Lower leg skin (tissue), 3 donors: Measurements from ENCODE around the gene RGS13.

ENCODE experiments used
- POLR2A ChIP-seq, 2 donors: fragments of 450-650 bp; IDR thresholded peaks; one replicate each; pipeline ENCODE4 v1.6.1; 2016 to 2017; ENCODE audit warnings: antibody characterized with exemption in 2 of 2, mild to moderate bottlenecking in 1 of 2, moderate library complexity in 1 of 2
- TF ChIP-seq, protein P1 (sequence below), 3 donors: fragments of 450-650 bp; IDR thresholded peaks; one replicate each; pipeline ENCODE4 v1.5.1; 2016; ENCODE audit warnings: antibody characterized with exemption in 3 of 3, mild to moderate bottlenecking in 3 of 3, moderate library complexity in 2 of 3

DNA sequence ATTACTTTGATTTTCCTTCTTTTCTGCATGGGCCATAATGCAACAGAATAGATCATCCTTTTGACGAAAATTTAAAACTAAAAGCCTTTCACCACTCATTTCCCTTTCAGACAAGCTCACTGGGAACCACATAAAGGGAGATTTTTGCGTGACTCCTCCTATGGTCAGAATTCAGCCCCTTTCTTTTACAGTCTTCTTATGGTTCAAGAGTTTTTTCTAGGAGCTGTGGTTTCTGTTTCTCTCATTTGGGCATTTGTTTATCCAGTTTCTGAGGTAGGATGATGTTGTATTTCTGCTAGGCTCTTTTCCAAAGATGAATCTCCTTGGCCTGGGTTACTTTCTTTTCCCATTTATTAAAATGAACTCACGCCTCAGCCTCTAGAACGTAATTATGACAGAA, 43.4 kb upstream of the RGS13 start:
- no peak for TF ChIP-seq POLR2A (IDR thresholded peaks at IDR 0.05)
- TF ChIP-seq, protein P1, sequence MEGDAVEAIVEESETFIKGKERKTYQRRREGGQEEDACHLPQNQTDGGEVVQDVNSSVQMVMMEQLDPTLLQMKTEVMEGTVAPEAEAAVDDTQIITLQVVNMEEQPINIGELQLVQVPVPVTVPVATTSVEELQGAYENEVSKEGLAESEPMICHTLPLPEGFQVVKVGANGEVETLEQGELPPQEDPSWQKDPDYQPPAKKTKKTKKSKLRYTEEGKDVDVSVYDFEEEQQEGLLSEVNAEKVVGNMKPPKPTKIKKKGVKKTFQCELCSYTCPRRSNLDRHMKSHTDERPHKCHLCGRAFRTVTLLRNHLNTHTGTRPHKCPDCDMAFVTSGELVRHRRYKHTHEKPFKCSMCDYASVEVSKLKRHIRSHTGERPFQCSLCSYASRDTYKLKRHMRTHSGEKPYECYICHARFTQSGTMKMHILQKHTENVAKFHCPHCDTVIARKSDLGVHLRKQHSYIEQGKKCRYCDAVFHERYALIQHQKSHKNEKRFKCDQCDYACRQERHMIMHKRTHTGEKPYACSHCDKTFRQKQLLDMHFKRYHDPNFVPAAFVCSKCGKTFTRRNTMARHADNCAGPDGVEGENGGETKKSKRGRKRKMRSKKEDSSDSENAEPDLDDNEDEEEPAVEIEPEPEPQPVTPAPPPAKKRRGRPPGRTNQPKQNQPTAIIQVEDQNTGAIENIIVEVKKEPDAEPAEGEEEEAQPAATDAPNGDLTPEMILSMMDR (IDR thresholded peaks at IDR 0.05): no peak
